GM18909 (cell line): ENCODE results near the gene PIEZO1.
A peak's percentile ranks its signal among the peaks of the same experiment; 100 is the strongest.
"Not testable (repeated sequence)": the region's sequence is repeated elsewhere in the genome, so short reads cannot be mapped to it uniquely, and the experiment has no call there.

ENCODE experiments used
- ATAC-seq: cut with Tn5 transposase; IDR thresholded peaks from one replicate; pipeline ENCODE4 v1.9.1; 2021; ENCODE audit warnings: mild to moderate bottlenecking; ENCODE audit not compliant: unreplicated experiment, poor library complexity

Gene PIEZO1

GRCh38 chr16:88783391-88784073, 1.5 kb downstream of the PIEZO1 start:
- no peak for ATAC-seq

GRCh38 chr16:88782454-88783390, 2.3 kb downstream of the PIEZO1 start:
- no peak for ATAC-seq

GRCh38 chr16:88781140-88782077, 3.6 kb downstream of the PIEZO1 start:
- ATAC-seq = no peak

GRCh38 chr16:88780142-88781062, 4.6 kb downstream of the PIEZO1 start:
- no peak for ATAC-seq

DNA sequence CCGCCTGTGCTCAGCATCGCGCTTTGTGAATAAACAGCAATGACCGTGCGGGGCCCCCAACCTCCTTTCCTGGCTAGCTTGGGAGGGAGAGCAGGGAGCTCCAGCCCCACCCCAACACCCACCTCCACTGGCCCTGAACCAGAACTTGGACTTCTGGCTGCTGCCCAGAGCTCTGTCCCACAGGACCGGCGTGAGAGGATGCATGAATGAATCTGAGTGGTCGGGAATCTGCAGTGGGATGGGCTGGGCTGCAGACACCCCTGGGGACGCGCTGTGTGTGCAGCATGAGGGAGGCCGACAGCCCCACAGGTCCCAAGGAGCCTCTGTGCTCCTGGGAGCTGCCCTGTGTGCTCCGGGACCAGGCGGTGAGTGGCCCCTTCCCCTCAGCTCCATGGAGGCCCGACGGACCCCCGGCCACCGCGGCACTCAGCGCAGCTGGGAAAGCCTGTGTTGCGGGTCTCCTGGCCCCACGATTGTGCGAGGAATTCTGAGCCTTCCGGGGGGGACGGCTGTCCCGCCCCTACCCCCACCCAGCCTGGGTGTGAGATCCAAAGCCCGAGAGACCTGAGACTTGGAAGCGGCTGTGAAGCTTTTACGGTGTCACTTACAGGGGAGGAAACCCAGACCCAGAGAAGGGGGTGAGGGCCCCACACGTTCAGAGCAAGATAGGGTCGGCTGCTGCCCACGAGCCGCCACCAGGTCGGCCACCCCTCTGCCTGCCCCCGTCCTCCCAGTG, 5.4 kb downstream of the PIEZO1 start:
- ATAC-seq = no peak

- no peak for ATAC-seq
Observed at GRCh38 chr16:88778541-88779065, 6.4 kb downstream of the PIEZO1 start.

DNA sequence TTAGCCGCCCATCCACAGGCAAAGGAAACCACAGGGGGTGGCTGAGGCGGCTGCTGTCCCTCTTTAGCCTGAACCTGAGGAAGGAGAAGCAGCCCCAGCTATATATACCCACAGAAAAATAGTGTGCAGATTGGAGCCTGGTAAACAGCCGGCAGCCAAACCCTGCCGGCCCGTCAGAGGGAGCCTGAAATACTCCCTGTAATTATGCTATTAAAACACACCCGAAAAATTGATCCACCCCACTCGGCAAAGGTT, 6.8 kb downstream of the PIEZO1 start:
- no peak for ATAC-seq

DNA sequence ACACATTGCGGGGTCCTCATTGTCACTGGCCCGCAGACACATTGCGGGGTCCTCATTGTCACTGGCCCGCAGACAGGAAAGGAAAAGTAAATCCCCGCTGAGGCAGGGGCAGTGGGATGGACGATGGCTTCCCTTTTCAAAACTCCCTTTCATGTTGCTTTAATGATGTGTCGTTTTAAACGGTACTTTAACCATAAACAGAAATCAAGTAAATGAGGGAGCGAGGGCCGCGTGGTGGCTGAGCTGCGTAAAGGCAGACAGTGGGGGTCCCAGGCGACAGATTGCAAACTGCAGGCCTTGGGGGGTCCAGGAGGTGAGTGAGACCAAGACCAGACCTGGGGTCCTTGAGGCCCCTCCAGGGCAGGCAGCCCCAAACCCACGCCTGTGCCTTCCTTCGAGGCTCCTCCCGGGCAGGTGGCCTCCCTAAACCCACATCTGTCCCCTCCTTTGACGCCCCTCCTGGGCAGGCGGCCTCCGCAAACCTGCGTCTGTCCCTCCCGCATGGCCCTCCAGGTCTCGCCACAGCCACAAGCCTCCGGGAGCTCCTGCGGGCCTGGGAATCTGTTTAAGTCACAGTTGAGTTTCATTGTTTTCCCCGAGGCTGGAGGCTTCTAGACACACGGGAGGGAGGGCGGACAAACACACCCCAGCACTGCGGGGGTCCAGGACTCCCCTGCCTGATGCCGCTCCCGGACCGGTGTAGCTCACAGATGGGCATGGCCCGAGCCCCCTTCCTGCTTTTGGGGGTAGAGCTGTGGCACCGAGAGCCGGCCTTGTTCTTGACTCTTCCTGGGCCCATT, 7.3 kb downstream of the PIEZO1 start:
- no peak for ATAC-seq

DNA sequence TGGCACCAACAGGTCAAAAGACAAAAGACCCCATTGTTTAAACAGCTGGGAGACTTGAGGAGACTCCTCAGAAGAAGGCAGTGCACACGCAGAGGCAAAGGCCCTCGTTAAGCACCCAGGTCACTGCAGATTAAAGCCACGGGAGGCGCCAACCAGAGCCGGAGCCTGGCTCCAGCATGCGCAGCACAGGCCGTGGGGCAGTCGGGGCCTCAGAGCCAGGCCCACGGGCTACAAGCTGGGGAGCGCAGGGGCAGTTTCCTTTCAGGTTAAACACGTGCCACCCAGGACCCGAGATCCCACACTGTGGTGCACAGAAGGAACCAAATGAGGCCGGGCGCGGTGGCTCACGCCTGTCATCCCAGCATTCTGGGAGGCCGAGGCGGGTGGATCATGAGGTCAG, 9.2 kb downstream of the PIEZO1 start:
- ATAC-seq = no peak

DNA sequence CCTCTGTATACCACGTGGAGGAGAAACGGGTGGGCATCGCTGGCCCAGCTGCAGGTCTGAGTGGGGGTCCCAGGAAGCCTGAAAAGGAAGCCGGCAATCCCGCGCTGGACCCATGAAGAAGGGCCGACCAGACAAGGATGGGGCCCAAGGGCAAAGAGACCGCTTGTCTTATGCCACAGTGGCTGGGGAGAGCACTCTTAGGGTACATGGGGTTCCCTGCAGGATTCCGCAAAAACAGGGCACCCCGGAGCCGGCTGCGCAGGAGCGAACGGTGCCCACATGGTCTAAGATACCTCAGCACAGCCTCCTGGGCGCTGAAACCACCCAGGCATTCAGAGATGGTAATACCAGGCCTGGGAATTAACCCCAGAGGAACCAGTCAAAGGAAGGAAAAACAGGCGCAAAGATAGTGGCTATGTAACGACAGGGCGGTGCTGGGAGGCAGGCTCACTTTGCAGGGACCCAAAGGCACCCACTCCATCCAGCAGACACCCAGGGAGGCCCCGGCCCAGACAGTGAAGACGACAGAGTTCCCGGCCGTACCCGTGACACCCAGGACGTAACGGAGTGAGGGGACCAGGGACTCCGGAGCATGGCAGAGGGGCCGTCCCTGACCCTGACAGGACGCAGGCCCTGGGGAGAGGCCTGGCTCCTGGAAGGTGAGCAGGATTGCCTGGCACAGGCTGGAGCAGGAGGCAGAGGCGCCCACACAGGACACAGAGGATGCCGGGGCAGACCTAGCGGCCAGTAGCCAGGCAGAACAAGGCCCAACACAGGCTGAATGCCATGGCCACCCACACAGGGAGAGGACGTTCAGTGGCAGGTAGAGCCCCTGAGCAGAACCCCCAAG, 10.3 kb downstream of the PIEZO1 start:
- ATAC-seq = no peak

DNA sequence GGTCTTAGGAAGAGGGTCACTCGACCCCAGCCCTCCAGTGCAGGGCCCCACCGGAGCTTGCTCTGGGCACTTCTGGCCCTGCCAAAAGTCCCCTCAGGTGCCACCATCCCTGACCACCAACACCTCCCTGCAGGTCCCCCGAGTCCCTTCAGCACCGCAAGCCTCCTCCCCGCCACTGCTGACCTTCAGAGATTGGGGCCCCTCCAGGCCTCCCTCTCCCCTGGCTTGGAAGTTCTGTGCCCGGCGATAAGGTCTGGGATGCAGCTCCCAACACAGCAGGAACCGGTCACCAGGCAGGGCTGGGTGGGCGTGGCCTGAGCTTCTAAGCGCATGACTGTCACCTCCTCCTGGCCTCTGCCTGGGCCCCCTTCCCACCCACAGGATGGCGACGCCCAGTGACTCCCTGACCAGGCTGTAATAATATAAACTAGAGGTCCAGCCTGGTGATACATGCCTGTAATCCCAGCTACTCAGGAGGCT, 11.2 kb downstream of the PIEZO1 start:
- no peak for ATAC-seq

DNA sequence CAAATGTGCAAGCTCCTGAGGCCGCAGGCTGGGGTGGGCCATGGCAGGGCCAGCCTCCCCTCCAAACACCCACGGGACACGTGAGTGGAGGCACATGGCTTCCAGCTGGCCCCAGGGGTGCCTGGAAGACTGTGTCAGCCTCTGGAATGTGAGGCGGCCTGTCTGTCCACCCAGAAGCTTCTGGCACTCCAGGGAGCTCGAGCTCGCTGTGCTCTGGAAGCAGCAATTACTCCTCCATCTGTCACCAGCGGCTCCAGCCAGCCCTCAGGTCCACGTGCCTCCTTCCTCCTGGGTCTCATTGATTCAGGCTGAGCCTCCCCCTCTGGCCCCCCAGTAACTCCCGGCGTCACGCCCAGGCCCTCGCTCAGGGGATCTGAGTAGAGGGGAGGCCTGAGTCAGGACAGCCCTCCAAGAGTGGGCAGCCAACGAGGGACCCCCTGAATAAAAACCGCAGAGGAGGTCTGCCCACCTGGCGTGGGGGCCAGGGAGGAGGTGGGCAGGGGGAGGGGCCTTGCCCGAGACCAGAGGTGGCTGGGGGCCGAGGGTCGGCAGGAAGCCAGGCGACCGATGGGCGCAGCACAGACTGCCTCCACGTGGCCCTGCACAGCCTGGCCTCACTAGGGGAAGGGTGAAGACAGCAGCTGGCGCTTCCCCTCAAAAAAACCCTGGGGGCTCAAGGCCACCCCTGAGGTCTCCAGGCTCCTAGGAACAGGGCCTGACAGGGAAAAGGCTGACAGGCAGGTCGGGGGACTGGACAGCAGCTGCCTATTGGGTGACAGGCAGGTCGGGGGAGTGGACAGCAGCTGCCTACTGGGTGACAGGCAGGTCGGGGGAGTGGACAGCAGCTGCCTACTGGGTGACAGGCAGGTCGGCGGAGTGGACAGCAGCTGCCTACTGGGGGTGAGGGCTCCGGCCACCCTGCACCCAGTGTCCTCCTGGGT, 11.9 kb downstream of the PIEZO1 start:
- no peak for ATAC-seq

GRCh38 chr16:88771781-88772180, 13.2 kb downstream of the PIEZO1 start:
- not testable (repeated sequence) for ATAC-seq

- ATAC-seq = no peak
Observed at GRCh38 chr16:88771294-88771772, 13.7 kb downstream of the PIEZO1 start.

DNA sequence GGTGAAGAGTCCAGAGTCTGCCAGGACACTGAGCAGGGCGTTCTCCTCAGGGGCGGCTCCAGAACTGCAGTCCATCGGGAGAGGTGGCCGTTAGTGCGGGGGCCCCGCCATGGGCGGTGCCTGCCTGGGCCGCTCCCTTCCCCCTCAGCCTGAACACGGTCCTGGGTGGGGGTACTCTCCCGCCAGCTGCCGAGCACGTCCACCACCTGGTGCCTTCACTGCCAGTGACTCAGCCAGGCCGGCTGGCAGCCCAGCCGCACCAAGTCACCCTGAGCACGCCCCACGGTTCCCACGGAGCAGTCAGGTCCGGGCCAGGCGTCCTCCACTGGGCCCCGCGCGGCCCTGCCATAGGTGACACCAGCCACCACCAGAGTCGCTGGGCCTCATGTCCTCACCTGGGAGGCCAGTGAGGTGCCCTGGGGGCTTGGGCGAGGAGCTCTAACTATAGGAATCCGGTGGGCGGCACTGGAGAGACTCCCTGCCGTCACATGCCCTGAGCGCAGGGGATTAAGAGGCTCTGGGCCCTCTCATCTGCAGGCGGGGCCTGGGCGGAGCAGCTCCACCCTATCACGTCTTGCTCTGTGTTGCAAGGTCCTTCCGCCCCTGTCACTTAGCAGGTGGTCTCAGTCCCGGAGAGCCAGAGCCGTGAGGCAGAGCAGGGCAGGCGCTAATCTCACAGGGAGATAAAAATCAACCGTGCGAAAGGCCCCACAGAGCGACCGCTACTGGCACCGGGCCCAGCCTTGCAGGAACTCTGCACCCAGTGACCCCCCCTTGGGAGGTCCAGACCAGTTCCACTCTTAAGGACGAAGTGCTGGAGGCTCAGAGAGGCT, 14.3 kb downstream of the PIEZO1 start:
- ATAC-seq = peak; percentile 52
